ENCODE data around the gene CLDN5. TPM values are rescaled to one million over a fixed set of nuclear protein-coding genes. Genes with fewer than 3 reads are reported as not detected.

CLDN5 gene
- total and polyA plus RNA-seq, 4 donors = 61.0 to 203 (median 101) TPM

DNA sequence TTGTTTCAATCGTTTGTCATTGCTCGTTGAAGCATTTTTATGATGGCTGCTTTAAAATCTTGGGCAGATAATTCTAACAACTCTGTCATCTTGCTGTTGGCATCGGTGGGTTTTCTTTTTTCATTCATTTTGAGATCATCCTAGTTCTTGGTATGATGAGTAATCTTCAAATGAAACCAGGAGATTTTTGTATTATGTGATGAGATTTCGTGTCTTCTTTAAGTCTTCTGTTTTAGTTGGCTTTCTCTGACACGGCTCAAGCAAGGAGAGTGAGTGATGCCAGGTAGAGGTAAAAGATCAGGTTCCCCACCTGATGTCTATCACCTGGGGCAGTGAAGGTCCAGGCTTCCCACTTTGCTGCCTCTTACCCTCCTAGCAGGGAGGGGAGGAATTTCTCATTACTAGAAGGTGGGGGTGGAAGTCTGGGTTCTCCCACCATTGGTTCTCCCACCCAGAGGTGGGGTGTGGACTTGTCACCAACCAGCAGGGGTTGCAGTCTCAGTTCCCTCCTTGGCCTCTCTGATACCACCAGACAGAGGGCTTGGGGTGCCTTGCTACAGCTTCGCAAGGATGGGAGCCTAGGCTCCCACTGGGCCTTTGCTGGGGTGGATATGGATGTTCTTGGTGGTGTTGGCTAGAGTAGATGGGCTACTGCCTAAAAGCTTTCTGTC, 31.6 kb downstream of the CLDN5 start:
- DNase-seq (ENCODE audit: low read depth in 4 of 6, low spot score in 6 of 6) = no peak
- H3K36me3 ChIP-seq (ENCODE audit: control insufficient read depth, insufficient read depth, low read length) = peaks cover 5% of the 10 kb centered on the region
- H3K4me3 ChIP-seq (ENCODE audit: low read depth, low read length) = no peak overlapping the region
- no peak overlapping the region for H3K27ac ChIP-seq (ENCODE audit: low read depth, low read length)
- 93% methylated on average over 3 of the region's 6 CpGs for WGBS (ENCODE audit: insufficient coverage)
- no peaks in the 10 kb centered on the region for H3K9me3 ChIP-seq (ENCODE audit: control insufficient read depth, insufficient read depth, low read length)
- no peaks in the 10 kb centered on the region for H3K27me3 ChIP-seq (ENCODE audit: control insufficient read depth, insufficient read depth, low read length)
- H3K4me1 ChIP-seq (ENCODE audit: control insufficient read depth, insufficient read depth, low read length) = peaks cover 7% of the 10 kb centered on the region

DNA sequence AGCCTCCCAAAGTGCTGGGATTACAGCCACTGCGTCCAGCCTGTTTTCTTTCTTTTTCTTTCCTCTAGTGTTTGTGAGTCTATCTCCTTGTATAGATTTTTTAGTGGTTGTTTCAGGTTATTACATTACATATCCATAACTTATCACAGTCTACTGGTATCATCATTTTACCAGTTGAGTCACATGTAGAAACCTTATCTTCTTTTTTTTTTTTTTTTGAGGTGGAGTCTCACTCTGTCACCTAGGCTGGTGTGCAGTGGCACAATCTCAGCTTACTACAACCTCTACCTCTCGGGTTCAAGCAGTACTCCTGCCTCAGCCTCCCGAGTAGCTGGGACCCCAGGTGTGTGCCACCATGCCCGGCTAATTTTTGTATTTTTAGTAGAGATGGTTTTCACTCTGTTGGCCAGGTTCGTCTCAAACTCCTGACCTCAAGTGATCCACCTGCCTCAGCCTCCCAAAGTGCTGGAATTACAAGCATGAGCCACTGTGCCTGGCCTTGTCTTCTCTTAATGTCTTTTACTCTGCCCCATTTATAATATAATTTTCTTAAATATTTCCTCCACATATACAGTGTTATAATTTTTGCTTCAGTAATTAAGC, 33.5 kb downstream of the CLDN5 start:
- H3K4me1 ChIP-seq (ENCODE audit: control insufficient read depth, insufficient read depth, low read length) = no peaks in the 10 kb centered on the region
- no peak overlapping the region for H3K27ac ChIP-seq (ENCODE audit: low read depth, low read length)
- H3K4me3 ChIP-seq (ENCODE audit: low read depth, low read length) = no peak overlapping the region
- no peaks in the 10 kb centered on the region for H3K27me3 ChIP-seq (ENCODE audit: control insufficient read depth, insufficient read depth, low read length)
- WGBS (ENCODE audit: insufficient coverage) = 100% methylated on average over 2 of the region's 5 CpGs
- DNase-seq (ENCODE audit: low read depth in 4 of 6, low spot score in 6 of 6) = no peak
- H3K9me3 ChIP-seq (ENCODE audit: control insufficient read depth, insufficient read depth, low read length) = no peaks in the 10 kb centered on the region
- peaks cover 5% of the 10 kb centered on the region for H3K36me3 ChIP-seq (ENCODE audit: control insufficient read depth, insufficient read depth, low read length)

DNA sequence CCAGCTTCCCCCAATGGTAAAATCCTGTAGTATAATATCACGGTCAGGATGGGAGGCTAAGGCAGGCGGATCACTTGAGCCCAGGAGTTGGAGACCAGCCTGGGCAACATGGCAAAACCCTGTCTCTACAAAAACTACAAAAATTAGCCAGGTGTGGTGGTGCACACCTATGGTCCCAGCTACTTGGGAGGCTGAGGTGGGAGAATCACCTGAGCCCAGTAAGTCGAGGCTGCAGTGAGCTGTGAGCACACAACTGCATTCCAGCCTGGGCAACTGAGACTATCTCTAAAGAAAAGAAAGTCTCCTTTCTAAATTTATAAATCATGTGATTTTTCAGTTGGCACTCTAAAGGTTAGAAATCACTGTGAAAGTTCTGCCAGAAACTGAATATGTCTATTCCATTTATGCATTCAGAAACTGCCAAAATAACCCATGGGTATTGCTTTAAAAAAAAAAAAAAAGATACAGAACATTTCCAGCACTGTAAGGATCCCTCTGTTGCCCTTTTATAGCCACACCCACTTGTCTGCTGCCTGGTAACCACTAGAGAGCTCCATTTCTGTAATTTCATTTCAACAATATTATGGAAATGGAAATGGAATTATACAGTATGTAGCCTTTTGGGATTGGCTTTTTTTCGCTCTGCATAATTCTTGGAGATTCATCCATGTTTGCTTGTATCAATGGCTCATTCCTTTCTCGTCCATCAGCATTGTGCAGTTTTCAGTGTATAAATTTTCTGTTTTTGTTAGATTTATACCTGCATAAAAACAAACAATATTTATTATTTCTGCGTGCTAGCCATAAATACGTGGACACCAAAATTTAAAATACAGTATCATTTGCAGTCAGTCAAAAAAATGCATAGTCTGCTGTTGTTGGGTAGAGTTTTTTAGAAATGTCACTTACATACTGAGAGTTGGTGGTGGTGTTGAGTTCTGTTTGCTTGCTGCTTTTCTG, 35.0 kb downstream of the CLDN5 start:
- Histone ChIP-seq H3K27me3 (ENCODE audit: control insufficient read depth, insufficient read depth, low read length) (no peaks in the 10 kb centered on the region), H3K4me1 (ENCODE audit: control insufficient read depth, insufficient read depth, low read length) (no peaks in the 10 kb centered on the region), H3K4me3 (ENCODE audit: low read depth, low read length) (no peak overlapping the region), H3K9me3 (ENCODE audit: control insufficient read depth, insufficient read depth, low read length) (no peaks in the 10 kb centered on the region), H3K27ac (ENCODE audit: low read depth, low read length) (no peak overlapping the region), H3K36me3 (ENCODE audit: control insufficient read depth, insufficient read depth, low read length) (peaks cover 3% of the 10 kb centered on the region)
- peak in 2 of 6 donors; percentile 79 to 82 for DNase-seq (ENCODE audit: low read depth in 4 of 6, low spot score in 6 of 6)
- 100% methylated on average over 1 of the region's 7 CpGs for WGBS (ENCODE audit: insufficient coverage)

- no peak for DNase-seq (ENCODE audit: low read depth in 4 of 6, low spot score in 6 of 6)
- Histone ChIP-seq H3K27ac (ENCODE audit: low read depth, low read length) (no peak overlapping the region), H3K27me3 (ENCODE audit: control insufficient read depth, insufficient read depth, low read length) (no peaks in the 10 kb centered on the region), H3K9me3 (ENCODE audit: control insufficient read depth, insufficient read depth, low read length) (no peaks in the 10 kb centered on the region), H3K4me1 (ENCODE audit: control insufficient read depth, insufficient read depth, low read length) (no peaks in the 10 kb centered on the region), H3K4me3 (ENCODE audit: low read depth, low read length) (no peak overlapping the region), H3K36me3 (ENCODE audit: control insufficient read depth, insufficient read depth, low read length) (no peaks in the 10 kb centered on the region)
- WGBS (ENCODE audit: insufficient coverage) = no CpG with 5 or more reads among the region's 2 CpGs
These were observed 35.9 kb downstream of the CLDN5 start for GRCh38 chr22:19488285-19488684.

- no peak overlapping the region for H3K4me3 ChIP-seq (ENCODE audit: low read depth, low read length)
- no peak for DNase-seq (ENCODE audit: low read depth in 4 of 6, low spot score in 6 of 6)
- H3K27ac ChIP-seq (ENCODE audit: low read depth, low read length) = no peak overlapping the region
- peaks cover 5% of the 10 kb centered on the region for H3K4me1 ChIP-seq (ENCODE audit: control insufficient read depth, insufficient read depth, low read length)
- 93% methylated on average over 5 of the region's 8 CpGs for WGBS (ENCODE audit: insufficient coverage)
- H3K9me3 ChIP-seq (ENCODE audit: control insufficient read depth, insufficient read depth, low read length) = no peaks in the 10 kb centered on the region
- no peaks in the 10 kb centered on the region for H3K36me3 ChIP-seq (ENCODE audit: control insufficient read depth, insufficient read depth, low read length)
- no peaks in the 10 kb centered on the region for H3K27me3 ChIP-seq (ENCODE audit: control insufficient read depth, insufficient read depth, low read length)
These were observed 40.5 kb downstream of the CLDN5 start for GRCh38 chr22:19483481-19484244.

DNA sequence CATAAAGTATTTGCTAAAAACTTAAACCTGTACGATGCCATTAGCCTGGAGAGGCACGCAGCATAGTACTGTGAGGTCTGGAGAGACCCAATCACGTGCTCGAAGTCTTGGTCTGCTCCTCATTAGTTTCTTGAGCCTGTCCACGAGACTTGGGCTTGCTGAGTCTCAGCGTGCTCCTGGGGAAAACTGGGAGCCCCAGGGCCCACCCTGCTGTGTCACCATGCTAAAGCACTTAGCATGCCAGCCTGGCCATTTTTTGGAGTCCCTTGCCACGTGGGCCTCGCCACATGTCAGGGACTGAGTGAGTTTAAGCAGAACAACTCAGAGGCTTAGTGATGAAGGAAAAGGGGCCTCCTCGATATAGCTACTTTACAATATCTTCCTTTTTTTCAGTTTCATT, 41.9 kb downstream of the CLDN5 start:
- H3K4me3 ChIP-seq (ENCODE audit: low read depth, low read length) = no peak overlapping the region
- no peaks in the 10 kb centered on the region for H3K9me3 ChIP-seq (ENCODE audit: control insufficient read depth, insufficient read depth, low read length)
- no peak overlapping the region for H3K27ac ChIP-seq (ENCODE audit: low read depth, low read length)
- peaks cover 9% of the 10 kb centered on the region for H3K4me1 ChIP-seq (ENCODE audit: control insufficient read depth, insufficient read depth, low read length)
- DNase-seq (ENCODE audit: low read depth in 4 of 6, low spot score in 6 of 6) = no peak
- WGBS (ENCODE audit: insufficient coverage) = 100% methylated on average over 6 of the region's 9 CpGs
- H3K27me3 ChIP-seq (ENCODE audit: control insufficient read depth, insufficient read depth, low read length) = no peaks in the 10 kb centered on the region
- no peaks in the 10 kb centered on the region for H3K36me3 ChIP-seq (ENCODE audit: control insufficient read depth, insufficient read depth, low read length)

GRCh38 chr22:19480789-19481188, 43.4 kb downstream of the CLDN5 start:
- Histone ChIP-seq H3K36me3 (ENCODE audit: control insufficient read depth, insufficient read depth, low read length) (no peaks in the 10 kb centered on the region), H3K9me3 (ENCODE audit: control insufficient read depth, insufficient read depth, low read length) (no peaks in the 10 kb centered on the region), H3K27ac (ENCODE audit: low read depth, low read length) (no peak overlapping the region), H3K27me3 (ENCODE audit: control insufficient read depth, insufficient read depth, low read length) (no peaks in the 10 kb centered on the region), H3K4me1 (ENCODE audit: control insufficient read depth, insufficient read depth, low read length) (peaks cover 9% of the 10 kb centered on the region), H3K4me3 (ENCODE audit: low read depth, low read length) (no peak overlapping the region)
- WGBS (ENCODE audit: insufficient coverage) = 67% methylated on average over 5 of the region's 10 CpGs
- no peak for DNase-seq (ENCODE audit: low read depth in 4 of 6, low spot score in 6 of 6)

DNA sequence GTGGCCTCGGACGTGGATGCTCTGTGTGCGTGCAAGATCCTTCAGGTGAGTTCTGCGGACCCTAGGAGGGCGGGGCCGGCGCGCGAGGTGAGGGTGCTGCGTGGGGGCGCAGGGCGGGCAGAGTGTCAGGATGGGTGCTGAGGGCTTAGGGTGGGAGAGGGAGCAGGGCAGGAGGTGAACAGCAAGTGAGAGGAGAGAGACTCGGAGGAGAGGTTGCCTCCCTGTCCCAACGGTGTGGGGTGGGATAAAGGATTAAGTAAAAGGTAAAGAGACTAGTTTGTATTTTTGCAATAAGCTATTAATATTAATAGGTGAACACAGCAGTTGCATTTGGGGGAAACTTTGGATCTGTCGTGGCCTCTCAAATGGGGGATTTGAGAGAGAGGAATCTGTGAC, 44.0 kb downstream of the CLDN5 start:
- no peaks in the 10 kb centered on the region for H3K9me3 ChIP-seq (ENCODE audit: control insufficient read depth, insufficient read depth, low read length)
- no peaks in the 10 kb centered on the region for H3K36me3 ChIP-seq (ENCODE audit: control insufficient read depth, insufficient read depth, low read length)
- H3K27me3 ChIP-seq (ENCODE audit: control insufficient read depth, insufficient read depth, low read length) = no peaks in the 10 kb centered on the region
- peaks cover 9% of the 10 kb centered on the region for H3K4me1 ChIP-seq (ENCODE audit: control insufficient read depth, insufficient read depth, low read length)
- DNase-seq (ENCODE audit: low read depth in 4 of 6, low spot score in 6 of 6) = no peak
- no peak overlapping the region for H3K27ac ChIP-seq (ENCODE audit: low read depth, low read length)
- WGBS (ENCODE audit: insufficient coverage) = 0% methylated on average over 15 of the region's 15 CpGs
- H3K4me3 ChIP-seq (ENCODE audit: low read depth, low read length) = peak overlapping the region; percentile 72

All from spinal cord (tissue), 10 donors.